Measurements from ENCODE around the gene FSD1L. TPM values are rescaled to one million over a fixed set of nuclear protein-coding genes. Genes with fewer than 3 reads are reported as not detected.

The FSD1L gene
- total and polyA plus RNA-seq, 2 of the 13 experiments (the other 11 are each of a cell fraction or from before 2014, with no cell fraction given), result 4.1 to 5.1 TPM

DNA sequence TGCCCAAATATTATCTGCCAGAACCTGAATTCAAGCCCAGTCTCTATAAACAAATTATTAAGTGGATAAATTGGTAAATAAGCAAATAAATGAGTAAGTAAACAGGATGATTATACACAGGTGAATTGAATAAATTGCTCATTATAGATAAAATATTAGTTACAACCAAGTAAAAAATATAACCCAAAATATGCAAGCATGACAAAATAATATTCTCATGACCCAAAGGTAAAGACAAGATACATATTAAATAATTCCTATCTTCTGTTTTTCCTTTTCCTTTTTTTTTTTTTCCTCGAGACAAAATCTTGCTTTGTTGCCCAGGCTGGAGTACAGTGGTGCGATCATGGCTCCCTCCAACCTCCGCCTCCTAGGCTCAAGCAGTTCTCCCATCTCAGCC lies 21.2 kb upstream of the FSD1L start:
- 95% methylated on average over 3 of the region's 3 CpGs for WGBS (ENCODE audit: low lambda C conversion rate)
- Histone ChIP-seq H3K9ac (ENCODE audit: insufficient read depth, low read depth, low read length) (no peak overlapping the region), H3K4me2 (ENCODE audit: low read depth, low read length) (no peak overlapping the region), H3K79me2 (ENCODE audit: insufficient read depth, low read length) (no peaks in the 10 kb centered on the region), H4K20me1 (ENCODE audit: insufficient read depth, low read length) (no peaks in the 10 kb centered on the region), H3K4me1 (ENCODE audit: insufficient read depth, low read length) (peaks cover 22% of the 10 kb centered on the region), H3K36me3 (replicated peaks in 1 of 2; ENCODE audit: control insufficient read depth in 1 of 2, insufficient read depth in 2 of 2, low read length in 2 of 2) (no peaks in the 10 kb centered on the region), H3K27ac (ENCODE audit: extremely low read length, insufficient read depth, low read length) (no peak overlapping the region), H3K27me3 (ENCODE audit: control insufficient read depth in 1 of 2, insufficient read depth in 2 of 2, low read length in 2 of 2) (no peaks in the 10 kb centered on the region), H2AFZ (ENCODE audit: low read length) (no peak overlapping the region), H3K4me3 (replicated peaks in 1 of 3; ENCODE audit: insufficient read depth in 1 of 3, low read depth in 2 of 3, low read length in 3 of 3) (no peak overlapping the region), H3K9me3 (ENCODE audit: low read length) (no peaks in the 10 kb centered on the region)
- TF ChIP-seq SRSF4 (IDR thresholded peaks at IDR 0.05; ENCODE audit: low read depth, low read length, poor library complexity, severe bottlenecking) (no peak), MAFK (conservative IDR thresholded peaks at IDR 0.05 in 1 of 2, IDR thresholded peaks at IDR 0.05 in 1 of 2; ENCODE audit: low read length in 2 of 2) (peak; percentile 52 to 76), MAFF (IDR thresholded peaks at IDR 0.05; ENCODE audit: low read depth, low read length) (peak; percentile 63)
- DNase-seq (ENCODE audit: low spot score) (no peak), ATAC-seq (no peak), FAIRE-seq (no peak)
- no TSS peak for BruUV-seq (replicated peaks)
- CTCF ChIA-PET (ENCODE audit: low intra/inter-chr PET ratio, low total read pairs), result interaction anchor here (1.8 kb wide), 1 partner anchor 49 kb away, joined by 11 read pairs; no protein-coding TSS in a partner anchor
- POLR2A ChIA-PET, result no interaction called here
- intact Hi-C loops (cut with micrococcal nuclease; ENCODE audit: unreplicated experiment), result loop anchor here (5.0 kb wide), 1 partner anchor 131 kb away; the partner anchor contains the start of gene FKTN
- in situ Hi-C loops (cut with HindIII; ENCODE audit: extremely low pct_ligation_motif_present, low pct_unique_long_range_greater_than_20kb), result no loop called here

DNA sequence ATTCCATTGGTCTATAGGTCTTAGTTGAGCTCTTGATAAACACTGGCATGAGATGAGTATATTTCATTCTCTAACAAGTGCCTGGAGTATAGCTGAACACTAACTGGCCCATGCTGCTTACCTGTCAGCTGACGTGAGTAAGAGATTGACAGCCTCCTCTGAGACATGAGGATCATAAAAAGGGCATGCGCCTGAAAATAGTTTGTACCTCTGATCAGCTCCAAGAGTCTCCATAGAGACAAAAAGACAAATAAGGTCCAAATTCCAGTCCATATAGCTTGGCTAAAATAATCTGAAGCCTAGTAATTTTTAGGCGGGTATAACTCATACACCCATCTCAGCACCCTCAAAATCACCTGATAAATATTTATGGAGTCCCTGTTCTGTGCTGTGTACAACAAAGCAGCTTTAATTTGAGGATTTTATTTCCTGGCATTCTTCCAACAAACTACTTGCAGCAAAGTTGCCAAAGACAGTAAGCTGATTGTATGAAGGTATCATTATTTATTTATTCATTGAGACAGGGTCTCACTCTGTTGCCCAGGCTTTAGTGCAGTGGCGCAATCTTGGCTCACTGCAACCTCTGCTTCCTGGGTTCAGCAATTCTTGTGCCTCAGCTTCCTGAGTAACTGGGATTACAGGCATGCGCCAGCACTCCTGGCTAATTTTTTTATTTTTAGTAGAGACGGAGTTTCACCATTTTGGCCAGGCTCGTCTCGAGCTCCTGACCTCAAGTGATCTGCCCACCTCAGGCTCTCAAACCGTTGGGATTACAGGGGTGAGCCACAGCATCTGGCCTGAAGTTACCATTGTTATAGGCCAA lies 16.2 kb upstream of the FSD1L start:
- H2AFZ ChIP-seq (ENCODE audit: low read length), result no peak overlapping the region
- no peaks in the 10 kb centered on the region for H3K36me3 ChIP-seq (replicated peaks in 1 of 2; ENCODE audit: control insufficient read depth in 1 of 2, insufficient read depth in 2 of 2, low read length in 2 of 2)
- peak overlapping the region; percentile 72 for H3K27ac ChIP-seq (ENCODE audit: extremely low read length, insufficient read depth, low read length)
- DNase-seq (ENCODE audit: low spot score), result no peak
- H3K79me2 ChIP-seq (ENCODE audit: insufficient read depth, low read length), result no peaks in the 10 kb centered on the region
- ChIA-PET CTCF (ENCODE audit: low intra/inter-chr PET ratio, low total read pairs) (no interaction called here), POLR2A (interaction anchor here (1.5 to 2.5 kb wide), 4 partner anchors 9 to 18 kb away, joined by 3 to 18 read pairs (median 8); no protein-coding TSS in a partner anchor)
- in situ Hi-C loops (cut with HindIII; ENCODE audit: extremely low pct_ligation_motif_present, low pct_unique_long_range_greater_than_20kb), result no loop called here
- 0 out of 2 replicates have a peak, but pooled peaks cover 7% of the 10 kb centered on the region for H3K9me3 ChIP-seq (ENCODE audit: low read length)
- no peaks in the 10 kb centered on the region for H4K20me1 ChIP-seq (ENCODE audit: insufficient read depth, low read length)
- no peaks in the 10 kb centered on the region for H3K27me3 ChIP-seq (ENCODE audit: control insufficient read depth in 1 of 2, insufficient read depth in 2 of 2, low read length in 2 of 2)
- H3K4me3 ChIP-seq (replicated peaks in 1 of 3; ENCODE audit: insufficient read depth in 1 of 3, low read depth in 2 of 3, low read length in 3 of 3), result no peak overlapping the region
- no peak for ATAC-seq
- H3K4me1 ChIP-seq (ENCODE audit: insufficient read depth, low read length), result peaks cover 48% of the 10 kb centered on the region
- intact Hi-C loops (cut with micrococcal nuclease; ENCODE audit: unreplicated experiment), result loop anchor here (2.0 kb wide), 1 partner anchor 13 kb away; no protein-coding TSS in a partner anchor
- no TSS peak for BruUV-seq (replicated peaks)
- H3K4me2 ChIP-seq (ENCODE audit: low read depth, low read length), result peak overlapping the region; percentile 48
- WGBS (ENCODE audit: low lambda C conversion rate), result 86% methylated on average over 9 of the region's 9 CpGs
- no peak overlapping the region for H3K9ac ChIP-seq (ENCODE audit: insufficient read depth, low read depth, low read length)
- FAIRE-seq, result no peak
- 0 out of 2 replicates have a peak, but pooled peaks have one; percentile 20 for TF ChIP-seq SP4 (CRISPR knock-in tag; IDR thresholded peaks at IDR 0.05)
- TF ChIP-seq ZC3H4 (CRISPR knock-in tag; IDR thresholded peaks at IDR 0.05; ENCODE audit: borderline replicate concordance), result no peak
- no peak for TF ChIP-seq ZNF619 (CRISPR knock-in tag; IDR thresholded peaks at IDR 0.05)
- TF ChIP-seq, protein P1, sequence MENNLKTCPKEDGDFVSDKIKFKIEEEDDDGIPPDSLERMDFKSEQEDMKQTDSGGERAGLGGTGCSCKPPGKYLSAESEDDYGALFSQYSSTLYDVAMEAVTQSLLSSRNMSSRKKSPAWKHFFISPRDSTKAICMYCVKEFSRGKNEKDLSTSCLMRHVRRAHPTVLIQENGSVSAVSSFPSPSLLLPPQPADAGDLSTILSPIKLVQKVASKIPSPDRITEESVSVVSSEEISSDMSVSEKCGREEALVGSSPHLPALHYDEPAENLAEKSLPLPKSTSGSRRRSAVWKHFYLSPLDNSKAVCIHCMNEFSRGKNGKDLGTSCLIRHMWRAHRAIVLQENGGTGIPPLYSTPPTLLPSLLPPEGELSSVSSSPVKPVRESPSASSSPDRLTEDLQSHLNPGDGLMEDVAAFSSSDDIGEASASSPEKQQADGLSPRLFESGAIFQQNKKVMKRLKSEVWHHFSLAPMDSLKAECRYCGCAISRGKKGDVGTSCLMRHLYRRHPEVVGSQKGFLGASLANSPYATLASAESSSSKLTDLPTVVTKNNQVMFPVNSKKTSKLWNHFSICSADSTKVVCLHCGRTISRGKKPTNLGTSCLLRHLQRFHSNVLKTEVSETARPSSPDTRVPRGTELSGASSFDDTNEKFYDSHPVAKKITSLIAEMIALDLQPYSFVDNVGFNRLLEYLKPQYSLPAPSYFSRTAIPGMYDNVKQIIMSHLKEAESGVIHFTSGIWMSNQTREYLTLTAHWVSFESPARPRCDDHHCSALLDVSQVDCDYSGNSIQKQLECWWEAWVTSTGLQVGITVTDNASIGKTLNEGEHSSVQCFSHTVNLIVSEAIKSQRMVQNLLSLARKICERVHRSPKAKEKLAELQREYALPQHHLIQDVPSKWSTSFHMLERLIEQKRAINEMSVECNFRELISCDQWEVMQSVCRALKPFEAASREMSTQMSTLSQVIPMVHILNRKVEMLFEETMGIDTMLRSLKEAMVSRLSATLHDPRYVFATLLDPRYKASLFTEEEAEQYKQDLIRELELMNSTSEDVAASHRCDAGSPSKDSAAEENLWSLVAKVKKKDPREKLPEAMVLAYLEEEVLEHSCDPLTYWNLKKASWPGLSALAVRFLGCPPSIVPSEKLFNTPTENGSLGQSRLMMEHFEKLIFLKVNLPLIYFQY (CRISPR knock-in tag; IDR thresholded peaks at IDR 0.05; ENCODE audit: borderline replicate concordance), result no peak
- TF ChIP-seq, protein P2, sequence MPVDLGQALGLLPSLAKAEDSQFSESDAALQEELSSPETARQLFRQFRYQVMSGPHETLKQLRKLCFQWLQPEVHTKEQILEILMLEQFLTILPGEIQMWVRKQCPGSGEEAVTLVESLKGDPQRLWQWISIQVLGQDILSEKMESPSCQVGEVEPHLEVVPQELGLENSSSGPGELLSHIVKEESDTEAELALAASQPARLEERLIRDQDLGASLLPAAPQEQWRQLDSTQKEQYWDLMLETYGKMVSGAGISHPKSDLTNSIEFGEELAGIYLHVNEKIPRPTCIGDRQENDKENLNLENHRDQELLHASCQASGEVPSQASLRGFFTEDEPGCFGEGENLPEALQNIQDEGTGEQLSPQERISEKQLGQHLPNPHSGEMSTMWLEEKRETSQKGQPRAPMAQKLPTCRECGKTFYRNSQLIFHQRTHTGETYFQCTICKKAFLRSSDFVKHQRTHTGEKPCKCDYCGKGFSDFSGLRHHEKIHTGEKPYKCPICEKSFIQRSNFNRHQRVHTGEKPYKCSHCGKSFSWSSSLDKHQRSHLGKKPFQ (CRISPR knock-in tag; IDR thresholded peaks at IDR 0.05; ENCODE audit: insufficient replicate concordance), result no peak
- 0 out of 2 replicates have a peak, but pooled peaks have one; percentile 4 for TF ChIP-seq ZNF136 (CRISPR knock-in tag; IDR thresholded peaks at IDR 0.05; ENCODE audit: low read depth)
- no peak for TF ChIP-seq HOXA7 (CRISPR knock-in tag; IDR thresholded peaks at IDR 0.05)
- TF ChIP-seq ZNF670 (CRISPR knock-in tag; IDR thresholded peaks at IDR 0.05; ENCODE audit: borderline replicate concordance), result no peak

All from HepG2 (cell line).